ENCODE results near the gene ADAMTS12.

Gene ADAMTS12

DNA sequence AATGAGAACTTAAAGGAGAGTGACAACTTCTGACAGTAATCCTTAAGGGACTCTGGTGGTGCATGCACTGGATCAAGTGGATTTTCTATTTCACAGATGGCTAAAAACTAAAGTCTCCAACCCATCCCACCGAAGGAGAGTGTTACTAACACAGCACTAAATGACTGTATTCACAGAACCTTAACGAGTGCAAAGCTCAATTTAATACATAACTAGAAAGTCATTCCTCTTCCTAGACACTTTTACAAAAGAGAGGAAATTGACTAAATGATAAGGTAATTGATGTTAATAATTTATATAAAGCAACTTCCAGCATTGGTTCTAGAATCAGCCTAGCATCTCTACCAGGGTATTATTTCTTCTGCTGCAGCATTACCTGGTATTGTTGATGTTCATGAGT, 189.8 kb downstream of the ADAMTS12 start:
- no peak for DNase-seq

GRCh38 chr5:33701251-33701650, 190.5 kb downstream of the ADAMTS12 start:
- no peak for DNase-seq

DNA sequence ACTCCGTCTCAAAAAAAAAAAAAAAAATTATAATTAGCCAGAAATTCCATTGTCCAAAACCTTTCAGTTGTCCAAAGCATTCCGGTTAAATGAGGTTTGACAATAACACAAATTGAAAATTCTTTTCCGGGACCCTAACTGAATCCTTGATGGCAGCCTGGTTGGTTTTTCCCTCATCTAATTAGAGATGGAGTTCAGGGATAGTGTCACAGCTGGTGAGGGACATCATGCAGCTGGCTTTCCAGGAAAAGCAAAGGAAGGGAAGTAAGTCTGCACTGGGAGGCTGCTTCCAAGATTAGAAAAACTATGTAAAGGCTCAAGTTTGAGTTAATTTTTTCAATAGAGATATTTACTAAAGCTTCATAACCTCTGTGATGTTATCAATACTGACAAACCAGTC, 195.4 kb downstream of the ADAMTS12 start:
- no peak for DNase-seq

DNA sequence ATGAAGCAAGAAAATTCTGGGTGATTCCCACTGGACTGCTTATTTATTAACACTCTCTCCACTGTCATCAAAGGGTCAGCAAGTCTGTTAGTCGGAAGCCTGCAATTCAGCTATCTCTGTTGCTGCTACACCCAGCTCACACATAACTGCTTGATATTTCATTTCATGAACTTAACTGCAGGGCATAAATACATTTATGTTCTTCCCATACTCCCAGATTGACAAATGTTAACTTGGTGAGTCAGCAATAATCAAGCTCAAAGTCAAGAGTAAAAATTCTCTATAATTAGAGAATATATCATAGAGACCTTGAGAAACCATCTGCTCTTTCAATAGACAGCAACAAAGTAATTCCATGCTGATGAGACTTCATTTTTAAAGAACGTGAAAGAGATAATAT, 198.8 kb downstream of the ADAMTS12 start:
- no peak for DNase-seq

DNA sequence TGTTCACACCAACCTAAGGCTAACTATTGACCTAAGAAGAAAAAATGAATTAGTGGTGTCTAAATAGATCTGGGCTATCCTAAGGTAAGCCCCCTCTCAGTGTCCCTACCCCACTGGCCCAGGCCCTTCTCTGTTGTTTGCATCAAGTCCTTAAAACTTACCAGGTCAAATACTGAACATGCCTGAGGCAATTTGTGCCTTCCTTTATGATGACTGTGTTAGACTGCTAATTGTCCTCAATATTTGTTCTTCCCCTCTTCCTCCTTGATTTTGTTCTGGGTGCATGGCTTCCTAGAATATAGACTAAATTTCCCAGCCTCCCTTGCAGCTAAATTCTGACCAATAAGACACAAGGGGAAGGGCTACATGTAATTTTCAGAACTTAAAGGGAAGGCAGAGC, 199.9 kb downstream of the ADAMTS12 start:
- DNase-seq = no peak

GRCh38 chr5:33690374-33691135, 201.2 kb downstream of the ADAMTS12 start:
- DNase-seq = no peak

DNA sequence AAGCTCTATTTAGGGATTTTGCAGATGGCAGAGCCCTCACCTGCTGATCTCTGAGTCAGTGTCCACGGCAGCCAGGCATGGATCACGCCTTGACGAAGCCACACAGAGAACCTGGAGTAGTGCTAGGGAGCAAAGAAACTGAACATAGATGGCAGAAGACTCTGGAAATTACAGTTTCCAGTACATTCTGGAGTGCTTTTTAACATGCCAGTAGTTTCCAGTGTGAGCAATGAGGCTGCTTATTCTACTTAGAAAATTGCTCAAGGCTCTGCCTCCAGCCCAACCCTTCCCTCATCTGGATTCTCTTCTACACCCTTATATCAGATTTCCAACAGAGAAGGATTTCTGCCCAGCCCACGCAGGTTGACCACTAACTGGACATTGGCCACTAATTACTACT, 203.3 kb downstream of the ADAMTS12 start:
- no peak for DNase-seq

DNA sequence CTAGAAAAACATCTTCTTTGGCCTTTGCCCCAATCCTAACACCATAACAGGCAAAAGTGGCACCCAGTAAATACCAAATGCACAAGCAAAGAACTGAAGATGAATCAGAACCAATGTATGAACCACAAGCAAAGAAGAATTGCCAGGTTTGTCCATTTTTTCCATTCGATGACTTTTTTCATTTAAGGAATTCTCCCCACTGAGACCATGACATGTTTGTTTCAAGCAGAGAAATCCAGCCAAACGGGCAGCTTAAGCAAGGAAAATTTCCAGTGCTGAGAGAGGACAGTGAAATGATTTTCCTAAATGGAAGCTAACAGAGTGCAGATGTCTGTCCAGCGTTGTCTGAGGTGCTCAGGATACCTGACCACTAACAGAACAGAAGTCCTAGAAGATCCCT, 203.7 kb downstream of the ADAMTS12 start:
- DNase-seq = no peak

DNA sequence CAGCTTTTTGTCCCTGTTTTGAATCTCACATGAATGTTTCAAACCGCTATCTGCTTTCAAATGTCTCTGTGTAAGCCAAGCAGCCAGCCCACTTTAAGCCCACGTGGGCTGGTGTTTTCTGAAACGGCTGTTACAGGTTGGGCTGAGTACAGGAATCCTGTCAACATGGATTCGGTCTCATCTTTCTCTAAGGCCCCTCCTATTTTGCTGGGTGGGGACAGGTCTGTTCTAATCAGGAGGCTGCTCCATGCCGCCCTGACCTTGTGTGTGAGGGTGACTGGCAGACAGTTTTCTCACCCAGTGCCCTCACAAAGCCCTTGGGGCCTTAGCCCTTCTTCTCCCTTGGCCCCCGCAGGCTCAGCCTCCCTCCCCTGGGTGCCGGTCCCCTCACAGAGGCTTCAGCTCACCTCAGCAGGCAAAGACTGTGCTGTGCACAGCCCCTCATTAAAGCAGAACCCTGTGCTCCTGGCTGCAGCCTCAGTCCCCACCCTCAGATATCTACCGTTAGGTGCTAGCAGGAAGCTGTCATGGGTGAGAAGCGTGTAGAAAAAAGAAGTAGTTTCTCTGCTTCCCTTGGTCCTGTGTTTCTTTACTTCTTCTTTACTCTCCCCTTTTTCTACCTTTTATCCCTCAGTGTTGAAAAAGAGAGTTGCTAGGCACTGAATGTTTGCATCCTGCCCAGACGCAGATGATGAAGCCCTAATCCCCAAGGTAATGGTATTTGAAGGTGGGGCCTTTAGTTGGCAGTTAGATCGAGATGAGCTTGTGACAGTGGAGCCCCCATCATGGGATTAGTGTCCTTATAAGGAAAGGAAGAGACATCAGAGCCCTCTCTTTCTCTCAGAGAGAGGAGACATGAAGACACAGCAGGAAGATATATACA, 205.7 kb downstream of the ADAMTS12 start:
- no peak for DNase-seq

DNA sequence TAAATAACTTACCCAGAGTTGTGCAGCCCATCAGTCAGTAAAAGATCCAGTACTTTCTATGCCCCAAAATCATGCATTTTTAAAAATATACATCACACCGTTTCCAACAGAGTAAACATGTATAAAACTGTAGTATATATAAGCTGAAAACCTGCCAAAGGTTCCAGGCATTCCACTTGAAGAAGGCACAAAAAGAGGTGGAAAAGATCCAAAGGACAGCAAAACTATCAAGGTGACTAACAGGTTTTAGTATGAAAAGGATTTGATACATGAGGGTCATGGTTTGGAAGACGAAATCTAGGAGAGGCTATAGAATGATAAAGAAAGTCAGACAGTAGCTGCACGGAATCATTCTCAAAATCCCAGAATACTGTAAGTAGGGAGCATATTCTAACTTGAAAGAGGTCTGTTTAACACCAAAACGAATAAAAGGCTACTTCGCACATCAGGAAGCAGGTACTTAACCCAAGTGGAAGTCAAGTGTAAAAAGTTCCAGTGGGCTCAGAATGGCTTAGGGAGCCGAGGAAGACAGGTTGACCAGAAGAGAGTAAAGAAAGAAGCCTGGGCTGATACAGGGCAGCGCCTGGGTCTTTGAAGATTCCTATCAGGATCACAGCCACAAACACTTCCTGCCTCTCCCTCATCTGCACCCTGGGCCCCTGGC, 207.2 kb downstream of the ADAMTS12 start:
- DNase-seq = no peak

DNA sequence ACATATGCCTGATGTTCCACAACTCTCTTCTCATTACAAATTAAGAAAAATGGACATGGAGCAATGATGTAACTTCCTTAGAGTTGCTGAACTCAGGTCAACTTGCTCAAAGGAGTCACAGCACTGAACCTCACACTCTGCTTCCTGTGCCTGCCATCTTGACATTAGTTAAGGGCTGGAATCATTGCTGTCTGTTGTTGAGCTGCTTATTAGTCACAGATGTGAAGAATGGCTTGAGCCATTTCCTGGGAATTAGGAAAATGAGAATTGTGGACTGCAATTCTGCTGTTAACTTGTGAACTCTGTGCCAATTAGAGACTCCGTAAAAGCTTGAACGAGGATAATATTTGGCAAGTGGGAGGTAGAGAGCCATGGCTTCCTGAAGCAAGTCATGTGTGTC, 212.0 kb downstream of the ADAMTS12 start:
- no peak for DNase-seq

DNA sequence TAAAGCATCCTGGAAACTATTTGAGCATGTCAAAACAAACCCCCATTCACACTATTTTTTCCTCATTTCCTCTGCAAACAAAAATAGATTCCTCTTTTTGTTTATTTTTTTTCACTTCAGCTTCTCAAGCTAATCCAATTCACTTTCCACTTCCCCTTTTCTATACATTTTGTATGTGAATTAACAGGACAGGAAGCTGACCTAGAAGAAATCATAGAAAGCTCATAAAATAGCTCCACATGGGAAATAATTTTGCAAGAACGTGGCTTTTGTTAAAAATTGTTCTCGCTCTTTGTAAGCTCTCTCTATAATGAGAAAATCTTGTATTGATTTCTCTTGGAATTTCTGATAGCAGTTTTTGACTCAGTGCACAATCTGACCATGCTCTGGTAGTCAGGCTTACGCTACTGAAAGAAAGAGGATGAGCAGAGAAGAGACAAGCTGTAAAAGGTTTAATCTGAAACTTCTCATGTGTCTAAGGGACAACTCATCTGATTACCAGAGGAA, 215.8 kb downstream of the ADAMTS12 start:
- no peak for DNase-seq

- no peak for DNase-seq
Measured at GRCh38 chr5:33671700-33672291, 220.0 kb downstream of the ADAMTS12 start.

DNA sequence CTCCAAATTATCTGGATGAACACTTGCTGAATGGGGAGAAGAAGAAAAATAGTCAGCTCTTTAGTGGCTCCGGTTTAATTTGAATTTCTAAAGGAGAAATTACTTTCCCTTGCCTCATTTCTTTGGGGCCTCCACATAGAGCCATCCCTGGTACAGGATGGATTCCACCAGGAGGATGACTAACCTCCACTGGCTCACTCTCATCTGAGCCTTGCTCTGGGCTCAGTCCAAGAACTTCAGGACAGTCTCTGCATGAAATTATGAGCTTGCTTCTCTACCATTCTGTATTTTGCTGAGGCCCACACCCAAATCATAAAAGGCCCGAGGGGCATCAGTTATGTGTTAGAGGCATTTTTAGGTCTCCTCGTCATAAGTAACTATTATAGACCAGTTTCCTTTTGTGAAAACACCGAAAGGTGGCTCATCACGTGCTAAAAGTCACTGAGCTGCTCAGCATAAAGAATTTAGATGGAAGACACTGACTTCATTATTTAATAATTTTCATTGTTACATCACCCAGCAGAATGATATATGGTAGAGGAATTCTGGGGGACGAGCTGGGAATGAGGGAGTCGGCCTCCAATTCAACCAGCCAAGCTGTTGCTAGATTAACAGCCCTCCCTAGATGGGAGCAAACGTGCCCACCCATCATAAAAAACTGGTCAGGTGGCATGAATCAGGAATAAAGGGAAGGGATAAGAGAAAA, 228.9 kb downstream of the ADAMTS12 start:
- DNase-seq = no peak

- DNase-seq = no peak
Measured at GRCh38 chr5:33659526-33660169, 232.1 kb downstream of the ADAMTS12 start.

DNA sequence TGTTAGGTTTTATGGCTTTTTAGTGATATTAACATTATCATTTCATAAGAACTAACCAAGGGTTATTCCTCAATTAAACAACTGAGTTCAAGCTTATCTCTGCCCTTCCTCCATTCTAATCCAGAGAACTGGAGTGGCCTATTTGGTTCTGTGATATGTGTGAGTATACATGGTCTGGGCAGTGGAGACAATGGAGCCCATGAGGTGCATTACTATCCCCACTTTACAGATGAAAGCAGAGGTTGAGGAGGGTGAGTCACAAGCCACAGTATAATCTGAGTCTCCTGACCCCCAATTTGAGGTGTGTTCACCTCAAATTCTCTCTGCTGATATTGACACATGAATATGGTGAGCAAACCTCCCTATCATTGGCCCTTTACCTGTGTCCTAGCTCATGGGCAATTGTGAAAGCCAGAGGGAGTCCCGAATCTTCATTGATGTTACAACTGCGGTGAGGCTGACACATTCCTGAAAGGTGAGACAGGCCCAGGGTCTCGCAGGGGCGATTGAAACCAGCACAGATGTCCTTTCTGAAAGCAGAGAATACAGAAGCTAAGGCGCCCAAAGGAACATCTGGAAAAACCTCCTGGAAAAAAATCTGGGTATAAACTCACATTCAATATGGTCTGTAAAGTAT, 233.9 kb downstream of the ADAMTS12 start:
- DNase-seq = no peak

- no peak for DNase-seq
Measured at GRCh38 chr5:33657176-33657575, 234.6 kb downstream of the ADAMTS12 start.

GRCh38 chr5:33650911-33651310, 240.9 kb downstream of the ADAMTS12 start:
- no peak for DNase-seq

- DNase-seq = no peak
Measured at GRCh38 chr5:33649549-33650482, 242.0 kb downstream of the ADAMTS12 start.
